NT2/D1 (cell line): ENCODE results near the gene WDR59.
"Not testable (repeated sequence)": the region's sequence is repeated elsewhere in the genome, so short reads cannot be mapped to it uniquely, and the experiment has no call there.

ENCODE experiments used
- DNase-seq: peaks from one replicate; pipeline ENCODE4 v3.0.0-alpha.2; 2011; ENCODE audit warnings: low read depth, low spot score
- H3K27me3 ChIP-seq: 2 replicates; pipeline ENCODE4 v1.6.0; 2011; ENCODE audit warnings: mild to moderate bottlenecking; ENCODE audit not compliant: insufficient read length, insufficient read depth
- H3K36me3 ChIP-seq: 2 replicates; pipeline ENCODE4 v1.6.1; 2011; ENCODE audit warnings: mild to moderate bottlenecking, low read length, mixed read lengths; ENCODE audit not compliant: insufficient read depth, insufficient read length
- H3K4me1 ChIP-seq: 2 replicates; pipeline ENCODE4 v1.5.1; 2011; ENCODE audit not compliant: insufficient read depth, insufficient read length
- H3K4me3 ChIP-seq: 2 replicates; pipeline ENCODE4 v1.5.1; 2011; ENCODE audit warnings: low read depth; ENCODE audit not compliant: insufficient read length
- H3K9ac ChIP-seq: 2 replicates; pipeline ENCODE4 v1.6.0; 2011; ENCODE audit warnings: low read depth; ENCODE audit not compliant: insufficient read length
- H3K9me3 ChIP-seq: 2 replicates; pipeline ENCODE4 v1.5.1; 2011; ENCODE audit warnings: mild to moderate bottlenecking, low read length; ENCODE audit not compliant: insufficient read depth
- SUZ12 ChIP-seq: IDR thresholded peaks from 2 replicates; pipeline ENCODE4 v1.6.1; 2011; ENCODE audit not compliant: insufficient read length, insufficient read depth; ENCODE audit errors: extremely low read depth
- YY1 ChIP-seq: IDR thresholded peaks from 2 replicates; pipeline ENCODE4 v1.6.1; 2011; ENCODE audit not compliant: insufficient read length, insufficient read depth
- ZNF274 ChIP-seq: IDR thresholded peaks from 2 replicates; pipeline ENCODE4 v1.6.1; 2011; ENCODE audit warnings: mild to moderate bottlenecking, low read depth, low read length

The WDR59 gene, protein sequence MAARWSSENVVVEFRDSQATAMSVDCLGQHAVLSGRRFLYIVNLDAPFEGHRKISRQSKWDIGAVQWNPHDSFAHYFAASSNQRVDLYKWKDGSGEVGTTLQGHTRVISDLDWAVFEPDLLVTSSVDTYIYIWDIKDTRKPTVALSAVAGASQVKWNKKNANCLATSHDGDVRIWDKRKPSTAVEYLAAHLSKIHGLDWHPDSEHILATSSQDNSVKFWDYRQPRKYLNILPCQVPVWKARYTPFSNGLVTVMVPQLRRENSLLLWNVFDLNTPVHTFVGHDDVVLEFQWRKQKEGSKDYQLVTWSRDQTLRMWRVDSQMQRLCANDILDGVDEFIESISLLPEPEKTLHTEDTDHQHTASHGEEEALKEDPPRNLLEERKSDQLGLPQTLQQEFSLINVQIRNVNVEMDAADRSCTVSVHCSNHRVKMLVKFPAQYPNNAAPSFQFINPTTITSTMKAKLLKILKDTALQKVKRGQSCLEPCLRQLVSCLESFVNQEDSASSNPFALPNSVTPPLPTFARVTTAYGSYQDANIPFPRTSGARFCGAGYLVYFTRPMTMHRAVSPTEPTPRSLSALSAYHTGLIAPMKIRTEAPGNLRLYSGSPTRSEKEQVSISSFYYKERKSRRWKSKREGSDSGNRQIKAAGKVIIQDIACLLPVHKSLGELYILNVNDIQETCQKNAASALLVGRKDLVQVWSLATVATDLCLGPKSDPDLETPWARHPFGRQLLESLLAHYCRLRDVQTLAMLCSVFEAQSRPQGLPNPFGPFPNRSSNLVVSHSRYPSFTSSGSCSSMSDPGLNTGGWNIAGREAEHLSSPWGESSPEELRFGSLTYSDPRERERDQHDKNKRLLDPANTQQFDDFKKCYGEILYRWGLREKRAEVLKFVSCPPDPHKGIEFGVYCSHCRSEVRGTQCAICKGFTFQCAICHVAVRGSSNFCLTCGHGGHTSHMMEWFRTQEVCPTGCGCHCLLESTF

DNA sequence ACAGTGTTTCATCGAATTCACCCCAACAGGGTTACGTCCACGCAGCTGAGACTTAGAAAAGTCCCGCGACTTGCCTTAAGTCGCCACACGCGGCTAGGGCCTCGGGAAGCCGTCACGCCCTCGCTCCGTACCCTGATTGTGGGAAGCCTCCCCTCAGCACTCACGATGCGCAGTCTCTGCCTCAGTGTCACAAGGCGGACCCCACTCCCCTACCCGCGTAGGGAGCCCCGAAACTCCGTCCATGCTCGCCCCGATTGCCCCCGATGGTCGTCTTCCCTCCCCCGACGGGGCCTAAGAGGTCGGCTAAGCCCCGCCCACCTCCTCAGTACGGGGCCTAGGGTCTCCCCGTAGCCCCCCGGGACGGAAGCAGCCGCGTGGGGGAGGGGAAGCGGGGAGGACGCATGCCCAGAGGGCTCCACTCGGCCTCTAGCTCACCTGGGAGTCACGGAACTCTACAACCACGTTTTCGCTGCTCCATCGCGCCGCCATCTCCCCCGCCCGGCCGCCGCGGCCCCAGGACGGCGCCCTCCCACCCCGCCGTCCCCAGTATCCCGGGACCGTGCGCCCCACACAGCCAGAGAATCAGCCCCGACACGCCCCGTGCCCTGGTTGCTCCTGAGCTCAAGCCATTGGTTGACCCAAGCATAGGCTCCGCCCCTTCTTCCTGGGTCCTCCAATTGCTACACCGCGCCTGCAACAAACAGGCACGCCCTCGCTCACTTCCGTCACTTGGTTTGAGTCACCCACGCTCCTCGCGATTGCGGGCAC lies at the start of gene WDR59:
Gene WDR59 (minus strand): TSS at position 595 of the 768 bp plus-strand sequence. CDS start 106 bp downstream, at position 489.
- H3K36me3 ChIP-seq = peaks cover 11% of the 10 kb centered on the region
- peak within 1 kb of the TSS; percentile 93 for H3K4me3 ChIP-seq
- no peaks in the 10 kb centered on the region for H3K9me3 ChIP-seq
- no peaks in the 10 kb centered on the region for H3K27me3 ChIP-seq
- DNase-seq = peak; percentile 100
- H3K4me1 ChIP-seq = peaks cover 4% of the 10 kb centered on the region
- TF ChIP-seq SUZ12 (no peak), YY1 (no peak)
- H3K9ac ChIP-seq = peak within 1 kb of the TSS; percentile 94

GRCh38 chr16:75032655-75033054 lies 47.7 kb upstream of the WDR59 start:
- no peaks in the 10 kb centered on the region for H3K4me1 ChIP-seq
- DNase-seq = no peak
- no peaks in the 10 kb centered on the region for H3K36me3 ChIP-seq
- H3K27me3 ChIP-seq = no peaks in the 10 kb centered on the region
- H3K4me3 ChIP-seq = no peak overlapping the region
- TF ChIP-seq YY1 = no peak
- TF ChIP-seq SUZ12 = no peak
- TF ChIP-seq ZNF274 = no peak
- no peak overlapping the region for H3K9ac ChIP-seq
- peaks cover 14% of the 10 kb centered on the region; the same call in 1 of the 2 replicates for H3K9me3 ChIP-seq

- Histone ChIP-seq H3K36me3 (no peaks in the 10 kb centered on the region), H3K27me3 (no peaks in the 10 kb centered on the region), H3K9ac (no peak overlapping the region), H3K4me1 (no peaks in the 10 kb centered on the region), H3K4me3 (no peak overlapping the region), H3K9me3 (peaks cover 9% of the 10 kb centered on the region; the same call in 1 of the 2 replicates)
- TF ChIP-seq ZNF274 (no peak), YY1 (no peak), SUZ12 (no peak)
- no peak for DNase-seq
Measured at GRCh38 chr16:75029854-75030253, 44.9 kb upstream of the WDR59 start.

DNA sequence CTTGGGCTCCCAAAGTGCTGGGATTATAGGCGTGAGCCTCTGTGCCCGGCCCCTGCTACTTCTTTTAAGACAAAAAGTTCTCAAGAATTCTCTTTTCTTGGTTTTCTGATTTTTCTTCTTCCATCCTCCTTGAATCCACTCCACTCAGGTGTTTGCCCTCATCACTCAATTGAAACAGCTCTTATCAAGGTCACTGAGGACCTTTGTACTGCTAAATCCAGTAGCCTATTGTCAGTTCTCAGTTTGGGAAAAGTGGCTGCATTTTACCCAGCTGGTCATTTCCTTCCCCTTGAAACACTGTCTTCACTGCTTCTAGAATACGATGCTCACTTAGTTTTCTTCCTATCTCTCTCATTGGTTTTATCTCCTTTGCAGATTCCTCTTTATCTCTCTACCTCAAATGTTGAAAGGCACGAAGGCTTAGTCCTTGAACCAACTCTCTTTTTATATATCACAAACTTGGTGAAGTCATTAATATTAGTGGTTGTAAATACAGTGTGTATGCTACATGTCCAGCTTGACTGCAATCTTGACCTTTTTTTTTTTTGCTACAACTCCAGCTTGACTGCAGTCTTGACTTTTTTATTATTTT lies 43.7 kb upstream of the WDR59 start:
- no peak for TF ChIP-seq SUZ12
- no peak for TF ChIP-seq YY1
- TF ChIP-seq ZNF274 = no peak
- Histone ChIP-seq H3K27me3 (no peaks in the 10 kb centered on the region), H3K9me3 (peaks cover 9% of the 10 kb centered on the region; the same call in 1 of the 2 replicates), H3K4me3 (no peak overlapping the region), H3K9ac (no peak overlapping the region), H3K36me3 (no peaks in the 10 kb centered on the region), H3K4me1 (no peaks in the 10 kb centered on the region)
- no peak for DNase-seq

GRCh38 chr16:75027520-75028300 lies 42.8 kb upstream of the WDR59 start:
- DNase-seq = no peak
- H3K4me3 ChIP-seq = no peak overlapping the region
- peaks cover 9% of the 10 kb centered on the region; the same call in 1 of the 2 replicates for H3K9me3 ChIP-seq
- no peaks in the 10 kb centered on the region for H3K27me3 ChIP-seq
- TF ChIP-seq YY1 (no peak), ZNF274 (no peak), SUZ12 (no peak)
- H3K9ac ChIP-seq = no peak overlapping the region
- no peaks in the 10 kb centered on the region for H3K36me3 ChIP-seq
- no peaks in the 10 kb centered on the region for H3K4me1 ChIP-seq

GRCh38 chr16:75026892-75027391 lies 42.0 kb upstream of the WDR59 start:
- Histone ChIP-seq H3K27me3 (no peaks in the 10 kb centered on the region), H3K36me3 (no peaks in the 10 kb centered on the region), H3K9ac (no peak overlapping the region), H3K9me3 (peaks cover 9% of the 10 kb centered on the region; the same call in 1 of the 2 replicates), H3K4me1 (no peaks in the 10 kb centered on the region), H3K4me3 (no peak overlapping the region)
- no peak for TF ChIP-seq ZNF274
- DNase-seq = no peak

DNA sequence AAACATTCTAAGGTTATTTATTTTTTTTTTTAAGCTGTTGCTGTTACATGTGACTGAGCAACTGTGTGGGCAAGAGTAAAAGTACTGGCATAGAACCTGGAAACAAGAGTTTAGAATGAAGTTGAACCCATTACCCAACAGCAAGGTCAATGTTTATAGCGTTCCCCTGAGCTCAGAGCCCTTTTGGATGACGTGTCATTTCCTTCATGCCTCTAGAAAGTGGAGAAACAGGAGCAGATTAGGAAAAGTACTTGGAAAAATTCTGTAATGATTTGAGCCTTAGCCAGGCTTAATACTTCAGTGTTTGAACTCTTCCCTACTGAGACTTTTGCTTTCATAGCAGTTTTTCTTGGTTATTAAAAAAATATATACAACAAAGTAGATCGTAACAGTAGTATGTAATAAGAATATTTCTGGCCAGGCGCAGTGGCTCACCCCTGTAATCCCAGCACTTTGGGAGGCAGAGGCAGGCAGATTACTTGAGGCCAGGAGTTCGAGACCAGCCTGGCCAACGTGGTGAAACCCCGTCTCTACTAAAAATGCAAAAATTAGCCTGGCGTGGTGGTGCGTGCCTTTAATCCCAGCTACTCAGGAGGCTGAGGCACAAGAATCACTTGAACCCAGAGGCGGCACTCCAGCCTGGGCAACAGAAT lies 41.4 kb upstream of the WDR59 start:
- not testable (repeated sequence) for H3K4me3 ChIP-seq, H3K36me3 ChIP-seq, H3K4me1 ChIP-seq, H3K9ac ChIP-seq, H3K27me3 ChIP-seq, DNase-seq
- H3K9me3 ChIP-seq = peaks cover 15% of the 10 kb centered on the region
